DOHH2 (cell line): ENCODE results near the gene OOSP3.

Experiments
- CTCF ChIP-seq: fragments of 200-600 bp; sonication (generic); IDR thresholded peaks from one replicate; pipeline ENCODE4 v1.5.1; 2014; ENCODE audit warnings: antibody characterized with exemption, mild to moderate bottlenecking, low read depth, low read length; ENCODE audit not compliant: poor library complexity, severe bottlenecking
- EZH2phosphoT487 ChIP-seq: fragments of 200-600 bp; sonication (generic); IDR thresholded peaks from 2 replicates; pipeline ENCODE4 v1.6.1; 2017; ENCODE audit warnings: borderline replicate concordance, mild to moderate bottlenecking, antibody characterized with exemption, low read length, moderate library complexity, mixed read lengths

GRCh38 chr11:59883597-59883996, 5.0 kb downstream of the OOSP3 start:
- no peak for TF ChIP-seq CTCF
- TF ChIP-seq EZH2phosphoT487: no peak
